Activated naive CD4-positive, alpha-beta T cell treated with anti-CD3 and anti-CD28 coated beads, Interleukin-2, amount 10 ng/mL, durations not matched to agents 7 days and 5 days (primary cell): Measurements from ENCODE around the gene ATG5.

Experiments
- CTCF ChIA-PET: fragments of 350-600 bp; sonication (Branson Sonifier 250); formaldehyde crosslinking; loops from one replicate; lab custom pipeline; 2021; ENCODE audit warnings: antibody characterized with exemption; lab: Charles Lee
- DNase-seq: peaks from one replicate; pipeline ENCODE4 v3.0.0-alpha.2; 2020
- H3K27ac Mint-ChIP-seq: one replicate; pipeline ENCODE4 v1.8.0; 2021; ENCODE audit warnings: mild to moderate bottlenecking, moderate library complexity, mixed read lengths
- H3K27me3 Mint-ChIP-seq: one replicate; pipeline ENCODE4 v1.8.0; 2021; ENCODE audit warnings: mild to moderate bottlenecking, mixed read lengths
- H3K36me3 Mint-ChIP-seq: one replicate; pipeline ENCODE4 v1.8.0; 2021; ENCODE audit warnings: mixed read lengths
- H3K4me1 Mint-ChIP-seq: one replicate; pipeline ENCODE4 v1.8.0; 2021; ENCODE audit warnings: mixed read lengths
- H3K4me3 Mint-ChIP-seq: one replicate; pipeline ENCODE4 v1.8.0; 2021; ENCODE audit warnings: mild to moderate bottlenecking, moderate library complexity, mixed read lengths
- H3K9me3 Mint-ChIP-seq: one replicate; pipeline ENCODE4 v1.8.0; 2021; ENCODE audit warnings: mixed read lengths

Gene ATG5

GRCh38 chr6:106136845-106137244, 188.7 kb downstream of the ATG5 start:
- peaks cover 26% of the 10 kb centered on the region for H3K4me1 Mint-ChIP-seq
- no peak overlapping the region for H3K27ac Mint-ChIP-seq
- peaks cover 12% of the 10 kb centered on the region for H3K27me3 Mint-ChIP-seq
- no peak for DNase-seq
- no peaks in the 10 kb centered on the region for H3K36me3 Mint-ChIP-seq
- CTCF ChIA-PET, result interaction anchor here (1.2 to 1.6 kb wide), 2 partner anchors 20 to 86 kb away, joined by 4 to 5 read pairs; no protein-coding TSS in a partner anchor
- no peaks in the 10 kb centered on the region for H3K9me3 Mint-ChIP-seq
- no peak overlapping the region for H3K4me3 Mint-ChIP-seq

GRCh38 chr6:106135911-106136571, 189.5 kb downstream of the ATG5 start:
- CTCF ChIA-PET, result interaction anchor here (1.6 kb wide), 1 partner anchor 19 kb away, joined by 5 read pairs; no protein-coding TSS in a partner anchor
- Mint-ChIP-seq H3K4me3 (no peak overlapping the region), H3K9me3 (no peaks in the 10 kb centered on the region), H3K27ac (no peak overlapping the region), H3K36me3 (no peaks in the 10 kb centered on the region), H3K27me3 (peaks cover 15% of the 10 kb centered on the region), H3K4me1 (peaks cover 18% of the 10 kb centered on the region)
- no peak for DNase-seq

GRCh38 chr6:106134906-106135634, 190.5 kb downstream of the ATG5 start:
- H3K4me1 Mint-ChIP-seq, result peaks cover 10% of the 10 kb centered on the region
- DNase-seq, result no peak
- no peak overlapping the region for H3K4me3 Mint-ChIP-seq
- peaks cover 18% of the 10 kb centered on the region for H3K27me3 Mint-ChIP-seq
- H3K9me3 Mint-ChIP-seq, result no peaks in the 10 kb centered on the region
- H3K36me3 Mint-ChIP-seq, result no peaks in the 10 kb centered on the region
- H3K27ac Mint-ChIP-seq, result no peak overlapping the region
- CTCF ChIA-PET, result interaction anchor here (1.6 kb wide), 1 partner anchor 18 kb away, joined by 5 read pairs; no protein-coding TSS in a partner anchor
